GM18520 (cell line): ENCODE measurements around the gene SMIM33.
"Not testable (repeated sequence)": the region's sequence is repeated elsewhere in the genome, so short reads cannot be mapped to it uniquely, and the experiment has no call there.

Experiments
- ATAC-seq: cut with Tn5 transposase; IDR thresholded peaks from one replicate; pipeline ENCODE4 v1.9.1; 2021; ENCODE audit not compliant: unreplicated experiment

SMIM33 gene

GRCh38 chr5:139481580-139482049 lies 10.8 kb downstream of the SMIM33 start:
- ATAC-seq = no peak

- no peak for ATAC-seq
Measured at GRCh38 chr5:139482050-139482889, 11.5 kb downstream of the SMIM33 start, which contains the start of gene STING1. Gene STING1, minus strand, starts transcription at chr5:139482758. Its CDS starts 1,054 bp downstream, at chr5:139481704.

- ATAC-seq = not testable (repeated sequence)
Measured at GRCh38 chr5:139482890-139483208, 12.0 kb downstream of the SMIM33 start.

GRCh38 chr5:139486201-139486600 lies 15.4 kb downstream of the SMIM33 start:
- ATAC-seq = no peak

- ATAC-seq = no peak
Measured at GRCh38 chr5:139488260-139488659, 17.5 kb downstream of the SMIM33 start.

- ATAC-seq = no peak
Measured at GRCh38 chr5:139492700-139493192, 21.9 kb downstream of the SMIM33 start.

GRCh38 chr5:139494256-139494655 lies 23.5 kb downstream of the SMIM33 start:
- no peak for ATAC-seq

GRCh38 chr5:139494832-139495231 lies 24.0 kb downstream of the SMIM33 start:
- no peak for ATAC-seq

GRCh38 chr5:139495638-139496435 lies 25.0 kb downstream of the SMIM33 start:
- ATAC-seq = no peak

GRCh38 chr5:139501381-139501780 lies 30.6 kb downstream of the SMIM33 start:
- ATAC-seq = no peak

GRCh38 chr5:139503036-139503817 lies 32.4 kb downstream of the SMIM33 start:
- ATAC-seq = not testable (repeated sequence)

- ATAC-seq = not testable (repeated sequence)
Measured at GRCh38 chr5:139503879-139504278, 33.1 kb downstream of the SMIM33 start.

GRCh38 chr5:139504722-139505121 lies 33.9 kb downstream of the SMIM33 start:
- not testable (repeated sequence) for ATAC-seq

GRCh38 chr5:139512786-139513390 lies 42.1 kb downstream of the SMIM33 start:
- no peak for ATAC-seq

- peak; percentile 41 for ATAC-seq
Measured at GRCh38 chr5:139513434-139513833, 42.6 kb downstream of the SMIM33 start.

- no peak for ATAC-seq
Measured at GRCh38 chr5:139513852-139514485, 43.2 kb downstream of the SMIM33 start.

GRCh38 chr5:139514486-139514856 lies 43.7 kb downstream of the SMIM33 start:
- ATAC-seq = no peak

GRCh38 chr5:139517683-139518564 lies 47.1 kb downstream of the SMIM33 start:
- ATAC-seq = peak; percentile 84
